ENCODE measurements around the gene ELFN1.

The ELFN1 gene

DNA sequence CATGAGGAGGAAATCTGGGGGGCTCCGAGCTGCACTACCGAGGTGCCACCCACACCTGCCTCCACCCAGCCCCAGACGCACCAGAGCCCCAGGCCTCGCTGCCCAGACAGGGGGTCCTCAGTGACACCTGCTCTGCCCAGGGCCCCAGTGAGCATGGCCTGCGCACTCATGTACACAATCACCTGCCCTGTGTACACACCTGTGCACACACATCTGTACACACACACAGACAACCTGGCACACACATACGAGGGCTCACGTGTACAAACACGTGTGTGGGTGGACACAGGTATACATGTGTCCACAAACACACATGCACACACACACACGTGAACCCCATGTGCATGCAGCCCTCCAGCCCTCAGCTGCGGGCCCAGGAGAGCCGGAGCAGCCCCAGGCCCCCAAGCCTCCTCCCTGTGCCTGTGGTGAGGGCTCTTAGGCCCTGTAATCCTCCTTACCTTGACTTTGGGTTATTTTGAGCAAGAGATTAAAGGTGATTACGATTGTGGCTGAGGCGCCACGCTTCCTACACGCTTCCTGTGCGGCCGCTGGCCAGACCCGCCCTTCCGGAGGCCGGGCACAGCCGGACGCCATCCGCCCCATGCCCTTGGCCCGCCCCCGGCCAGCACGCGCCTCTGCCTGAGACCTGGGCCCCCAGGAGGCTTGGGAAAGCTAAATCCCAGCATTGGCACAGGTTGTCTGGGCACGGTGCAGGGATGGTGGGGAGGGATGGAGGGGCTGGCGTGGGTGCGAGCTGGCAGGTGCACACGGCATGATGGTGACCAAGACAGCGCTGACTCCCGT, 71.9 kb downstream of the ELFN1 start:
- DNase-seq (ENCODE audit: low read depth, low spot score): no peak

DNA sequence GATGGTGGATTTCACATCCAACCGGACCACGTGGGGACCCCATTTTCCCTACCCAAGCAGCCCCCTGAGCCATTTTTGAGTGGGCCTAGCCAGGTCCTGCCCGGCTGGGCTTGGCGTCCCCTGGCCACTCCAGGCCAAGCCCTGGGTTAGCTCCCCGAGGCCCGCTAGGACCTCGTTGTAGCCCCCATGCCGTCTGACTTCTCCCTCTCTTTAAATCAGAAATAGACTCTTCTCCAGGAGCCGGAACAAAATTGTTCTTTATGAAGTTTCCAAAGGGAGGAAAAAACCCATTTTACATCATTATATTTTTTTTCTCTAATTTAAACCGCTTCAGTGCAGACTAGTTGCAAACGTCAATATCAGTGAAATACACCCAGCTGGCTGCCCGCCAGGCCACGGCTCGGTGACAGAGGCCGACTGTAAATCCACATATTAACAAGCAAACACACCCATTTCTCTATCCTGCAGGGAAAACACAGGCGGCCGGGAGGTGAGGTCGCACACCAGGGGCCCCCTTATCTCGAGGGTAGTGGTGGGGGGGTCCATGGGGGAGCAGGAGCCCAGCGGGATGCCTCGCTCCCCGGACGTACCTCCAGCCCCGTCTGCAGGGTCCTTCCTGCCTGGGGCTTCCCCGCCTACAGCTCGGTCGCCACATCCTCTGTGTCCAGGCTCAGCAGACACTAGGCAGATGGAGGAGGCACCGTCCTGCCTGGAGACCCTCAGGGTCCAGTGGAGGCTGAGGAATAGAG, 72.7 kb downstream of the ELFN1 start:
- DNase-seq (ENCODE audit: low read depth, low spot score): no peak

DNA sequence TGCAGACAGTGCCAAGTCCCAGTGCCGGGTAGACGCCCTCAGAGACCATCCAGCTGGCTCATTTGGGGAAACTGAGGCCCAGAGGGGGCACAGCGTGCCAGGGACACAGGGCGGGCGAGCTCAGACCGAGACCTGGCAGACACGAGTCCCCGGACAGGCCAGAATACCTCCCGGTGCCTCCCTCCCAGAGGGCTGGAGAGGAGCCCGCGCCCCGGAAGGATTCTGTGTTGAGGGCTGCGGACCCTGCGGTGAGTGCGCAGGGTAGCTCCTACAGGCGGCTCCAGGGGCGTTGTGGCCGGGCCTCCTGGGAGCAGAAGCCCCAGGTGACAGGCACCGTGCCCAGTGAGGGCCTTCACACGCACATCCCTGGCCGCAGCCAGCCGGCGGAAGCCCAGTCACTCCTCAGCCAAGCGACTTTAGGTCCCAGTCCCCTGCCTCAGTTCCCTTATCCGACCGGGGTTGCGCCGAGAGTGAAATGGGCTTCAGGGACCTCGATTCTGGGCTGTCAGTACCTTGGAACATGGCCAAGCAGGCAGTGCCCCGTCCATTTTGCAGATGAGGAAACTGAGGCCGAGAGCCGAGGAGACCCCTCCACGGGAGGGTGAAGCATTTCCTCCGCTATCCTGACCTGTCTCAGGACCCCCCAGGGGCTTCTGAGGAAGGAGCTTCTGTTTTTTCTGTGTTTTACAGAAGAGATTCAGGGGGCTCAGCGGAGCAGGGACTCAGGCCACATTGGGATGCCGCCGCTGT, 73.6 kb downstream of the ELFN1 start:
- no peak for DNase-seq (ENCODE audit: low read depth, low spot score)

DNA sequence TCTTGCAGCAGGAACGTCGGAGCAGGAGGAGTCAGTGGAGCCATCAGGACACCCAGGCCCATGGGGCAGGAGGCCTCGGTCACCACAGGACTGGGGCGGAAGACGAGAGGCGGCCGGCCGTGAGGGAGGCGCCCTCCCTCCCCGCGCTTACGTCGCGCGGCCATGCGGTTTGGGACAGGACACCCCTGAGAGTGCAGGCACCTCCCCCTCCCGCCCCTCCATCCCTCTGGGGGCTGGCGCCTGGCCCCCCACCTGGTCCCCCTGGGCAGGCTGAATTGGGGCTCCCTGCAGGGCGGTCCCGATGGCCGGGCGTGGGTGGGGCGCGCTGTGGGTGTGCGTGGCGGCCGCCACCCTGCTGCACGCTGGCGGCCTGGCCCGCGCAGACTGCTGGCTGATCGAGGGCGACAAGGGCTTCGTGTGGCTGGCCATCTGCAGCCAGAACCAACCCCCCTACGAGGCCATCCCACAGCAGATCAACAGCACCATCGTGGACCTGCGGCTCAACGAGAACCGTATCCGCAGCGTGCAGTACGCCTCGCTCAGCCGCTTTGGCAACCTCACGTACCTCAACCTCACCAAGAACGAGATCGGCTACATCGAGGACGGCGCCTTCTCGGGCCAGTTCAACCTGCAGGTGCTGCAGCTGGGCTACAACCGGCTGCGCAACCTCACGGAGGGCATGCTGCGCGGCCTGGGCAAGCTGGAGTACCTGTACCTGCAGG, 74.4 kb downstream of the ELFN1 start:
- DNase-seq (ENCODE audit: low read depth, low spot score): no peak

DNA sequence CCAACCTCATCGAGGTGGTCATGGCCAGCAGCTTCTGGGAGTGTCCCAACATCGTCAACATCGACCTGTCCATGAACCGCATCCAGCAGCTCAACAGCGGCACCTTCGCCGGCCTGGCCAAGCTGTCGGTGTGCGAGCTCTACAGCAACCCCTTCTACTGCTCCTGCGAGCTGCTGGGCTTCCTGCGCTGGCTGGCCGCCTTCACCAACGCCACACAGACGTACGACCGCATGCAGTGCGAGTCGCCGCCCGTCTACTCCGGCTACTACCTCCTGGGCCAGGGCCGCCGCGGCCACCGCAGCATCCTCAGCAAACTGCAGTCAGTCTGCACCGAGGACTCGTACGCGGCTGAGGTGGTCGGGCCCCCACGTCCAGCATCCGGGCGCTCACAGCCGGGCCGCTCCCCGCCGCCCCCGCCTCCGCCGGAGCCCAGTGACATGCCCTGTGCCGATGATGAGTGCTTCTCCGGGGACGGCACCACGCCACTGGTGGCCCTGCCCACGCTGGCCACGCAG, 75.0 kb downstream of the ELFN1 start:
- DNase-seq (ENCODE audit: low read depth, low spot score): no peak

DNA sequence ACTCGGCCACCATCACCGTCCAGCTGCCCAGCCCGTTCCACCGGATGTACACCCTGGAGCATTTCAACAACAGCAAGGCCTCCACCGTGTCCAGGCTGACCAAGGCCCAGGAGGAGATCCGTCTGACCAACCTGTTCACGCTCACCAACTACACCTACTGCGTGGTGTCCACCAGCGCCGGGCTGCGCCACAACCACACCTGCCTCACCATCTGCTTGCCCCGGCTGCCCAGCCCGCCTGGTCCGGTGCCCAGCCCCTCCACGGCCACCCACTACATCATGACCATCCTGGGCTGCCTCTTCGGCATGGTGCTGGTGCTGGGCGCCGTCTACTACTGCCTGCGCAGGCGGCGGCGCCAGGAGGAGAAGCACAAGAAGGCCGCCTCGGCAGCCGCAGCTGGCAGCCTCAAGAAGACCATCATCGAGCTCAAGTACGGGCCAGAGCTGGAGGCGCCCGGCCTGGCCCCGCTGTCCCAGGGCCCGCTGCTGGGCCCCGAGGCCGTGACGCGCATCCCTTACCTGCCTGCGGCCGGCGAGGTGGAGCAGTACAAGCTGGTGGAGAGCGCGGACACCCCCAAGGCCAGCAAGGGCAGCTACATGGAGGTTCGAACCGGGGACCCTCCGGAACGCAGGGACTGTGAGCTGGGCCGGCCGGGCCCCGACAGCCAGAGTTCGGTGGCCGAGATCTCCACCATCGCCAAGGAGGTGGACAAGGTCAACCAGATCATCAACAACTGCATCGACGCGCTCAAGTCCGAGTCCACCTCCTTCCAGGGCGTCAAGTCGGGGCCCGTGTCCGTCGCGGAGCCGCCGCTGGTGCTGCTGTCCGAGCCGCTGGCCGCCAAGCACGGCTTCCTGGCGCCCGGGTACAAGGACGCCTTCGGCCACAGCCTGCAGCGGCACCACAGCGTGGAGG, 75.8 kb downstream of the ELFN1 start:
- DNase-seq (ENCODE audit: low read depth, low spot score): no peak

DNA sequence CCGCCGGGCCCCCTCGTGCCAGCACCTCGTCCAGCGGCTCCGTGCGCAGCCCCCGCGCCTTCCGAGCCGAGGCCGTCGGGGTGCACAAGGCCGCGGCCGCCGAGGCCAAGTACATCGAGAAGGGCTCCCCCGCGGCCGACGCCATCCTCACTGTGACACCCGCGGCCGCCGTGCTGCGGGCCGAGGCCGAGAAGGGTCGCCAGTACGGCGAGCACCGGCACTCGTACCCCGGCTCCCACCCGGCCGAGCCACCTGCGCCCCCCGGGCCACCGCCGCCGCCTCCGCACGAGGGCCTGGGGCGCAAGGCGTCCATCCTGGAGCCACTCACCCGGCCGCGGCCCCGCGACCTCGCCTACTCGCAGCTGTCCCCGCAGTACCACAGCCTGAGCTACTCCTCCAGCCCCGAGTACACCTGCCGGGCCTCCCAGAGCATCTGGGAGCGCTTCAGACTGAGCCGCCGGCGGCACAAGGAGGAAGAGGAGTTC, 76.5 kb downstream of the ELFN1 start:
- no peak for DNase-seq (ENCODE audit: low read depth, low spot score)

DNA sequence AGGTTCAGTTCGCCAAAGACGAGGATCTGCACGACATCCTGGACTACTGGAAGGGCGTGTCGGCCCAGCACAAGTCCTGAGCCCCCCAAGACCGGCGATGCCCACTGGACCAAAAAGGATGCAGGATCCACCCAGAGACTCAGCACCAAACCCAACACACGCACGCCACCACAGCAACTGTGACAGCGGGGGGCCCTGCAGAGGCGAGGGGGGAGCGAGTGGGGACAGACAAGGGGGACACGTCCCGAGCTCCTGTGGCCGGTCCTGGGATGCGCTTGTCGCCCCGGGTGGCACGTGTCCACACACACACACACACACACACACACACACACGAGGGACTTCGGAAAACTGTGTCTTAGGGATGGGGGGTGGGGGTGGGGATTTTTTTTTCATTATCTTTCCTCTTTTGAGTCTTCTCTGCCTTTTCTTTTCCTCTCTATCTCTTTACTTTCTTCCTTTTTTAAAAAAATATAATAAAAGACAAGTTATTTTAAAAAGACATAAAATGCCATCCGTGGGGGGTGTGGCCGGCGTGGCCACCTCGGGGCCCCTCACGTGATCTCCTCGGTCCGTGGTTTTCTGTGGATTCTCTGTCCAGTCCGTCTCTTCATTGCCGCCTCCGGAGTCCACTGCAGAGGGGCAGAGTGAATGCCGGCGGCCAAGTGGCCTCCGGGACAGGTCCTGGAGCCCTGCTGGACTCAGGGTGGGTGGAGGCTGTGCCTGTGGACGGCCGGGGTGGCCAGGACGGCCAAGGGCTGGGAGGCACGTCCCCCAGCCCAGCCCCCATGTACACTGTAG, 77.1 kb downstream of the ELFN1 start:
- DNase-seq (ENCODE audit: low read depth, low spot score): no peak

DNA sequence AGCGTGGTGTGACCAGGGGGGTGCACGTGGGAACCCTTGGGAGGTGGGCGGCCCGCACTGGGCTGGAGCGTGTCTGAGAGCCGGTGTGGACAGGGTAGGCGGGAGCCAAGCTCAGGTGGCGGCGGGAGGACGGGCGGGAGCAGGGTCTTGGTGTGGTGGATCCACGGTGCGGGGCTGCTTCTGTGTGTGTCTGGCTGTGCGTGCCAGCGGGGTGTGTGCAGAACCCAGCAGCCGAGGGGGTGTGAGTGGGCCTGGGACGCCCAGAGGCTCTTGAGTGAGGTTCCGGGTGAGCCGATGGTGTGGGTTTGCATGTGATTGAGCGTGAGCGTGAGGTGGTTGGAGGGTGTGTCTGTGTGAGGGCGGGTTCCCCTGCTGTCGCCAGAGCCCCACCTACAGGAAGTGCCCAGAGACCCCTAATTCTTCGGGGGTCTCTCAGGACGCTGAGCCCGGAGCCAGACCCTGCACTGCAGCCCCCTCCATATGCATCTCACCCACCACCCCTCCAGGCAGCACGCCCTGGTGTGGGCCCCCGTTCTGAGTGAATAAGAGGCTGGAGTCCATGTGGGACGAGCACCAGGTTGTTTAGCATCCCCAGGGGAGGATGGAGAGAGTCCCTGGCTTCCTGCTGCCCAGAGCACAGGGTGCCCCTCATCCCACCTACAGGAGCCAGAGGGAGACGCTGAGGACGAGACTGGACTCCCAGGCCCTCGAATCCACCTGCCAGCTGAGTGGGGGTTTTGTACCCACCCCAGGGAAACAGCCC, 78.2 kb downstream of the ELFN1 start:
- no peak for DNase-seq (ENCODE audit: low read depth, low spot score)

DNA sequence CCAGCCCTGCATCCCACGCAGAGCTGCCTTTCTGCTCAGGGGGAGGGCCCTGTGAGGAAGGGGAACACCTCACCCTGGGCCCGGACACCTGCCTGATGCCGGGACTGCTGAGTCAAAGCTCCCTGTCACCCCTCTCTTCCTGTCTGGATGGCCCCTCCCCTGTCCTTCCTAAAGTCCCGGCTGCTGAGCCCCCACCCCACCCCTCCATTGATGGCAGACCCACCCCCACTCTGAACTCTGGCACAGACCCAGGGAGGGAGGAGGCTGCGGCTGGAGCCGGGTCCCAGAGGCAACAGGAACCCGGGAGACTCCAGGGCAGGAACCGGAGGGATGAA, 78.7 kb downstream of the ELFN1 start:
- DNase-seq (ENCODE audit: low read depth, low spot score): no peak

DNA sequence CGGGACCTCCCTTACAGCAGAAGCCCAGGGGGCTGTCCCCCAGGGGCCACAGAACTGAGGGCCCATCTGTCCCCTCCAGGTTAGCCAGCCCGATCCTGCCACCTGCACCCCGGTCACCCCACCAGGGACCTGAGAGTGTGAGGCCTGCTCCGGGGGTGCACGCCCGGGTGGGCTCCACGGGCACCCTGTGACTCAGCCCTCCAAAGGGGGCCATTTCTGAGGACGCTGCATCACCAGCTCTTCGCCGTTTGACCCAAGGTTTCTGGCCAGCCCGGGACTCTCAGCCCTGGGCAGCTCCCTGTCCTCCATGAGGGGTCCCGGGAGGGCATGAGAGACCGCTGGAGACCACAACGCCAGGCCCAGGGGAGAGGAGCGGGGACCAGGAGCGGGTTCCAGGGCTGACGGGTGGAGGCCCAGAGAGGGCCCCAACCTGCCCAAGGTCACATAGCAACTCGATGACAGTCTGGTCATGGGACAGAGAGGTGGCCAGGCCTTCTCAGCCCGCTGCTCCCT, 79.3 kb downstream of the ELFN1 start:
- no peak for DNase-seq (ENCODE audit: low read depth, low spot score)

DNA sequence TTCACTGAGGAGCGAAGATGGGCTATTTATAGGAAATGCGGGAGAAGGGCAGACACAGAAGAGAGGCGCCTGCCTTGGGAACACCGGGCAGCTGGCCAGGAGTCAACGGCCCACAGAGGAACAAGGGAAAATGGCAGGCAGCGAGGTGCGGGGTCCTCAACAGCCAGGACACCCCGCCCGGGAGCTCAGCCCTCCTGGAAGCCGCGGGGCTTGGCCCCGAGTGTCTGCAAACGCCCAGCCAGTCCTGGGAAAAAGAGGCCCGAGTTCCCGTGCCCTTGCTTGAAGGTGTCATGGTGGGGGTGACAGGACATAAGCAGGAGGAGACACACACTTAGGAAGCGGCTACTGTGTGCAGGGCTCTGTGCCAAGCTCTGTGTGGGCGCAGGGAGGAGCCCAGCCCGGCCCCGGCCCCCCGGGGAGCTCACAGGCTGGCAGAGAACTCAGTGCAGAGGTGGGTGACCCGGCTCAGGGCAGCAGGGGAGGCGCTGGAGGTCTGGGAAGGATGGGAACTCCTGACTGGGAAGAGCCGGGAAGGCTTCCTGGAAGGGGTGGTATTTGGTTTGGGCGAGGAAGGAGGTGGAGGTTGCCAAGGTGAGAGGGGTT, 79.9 kb downstream of the ELFN1 start:
- no peak for DNase-seq (ENCODE audit: low read depth, low spot score)

DNA sequence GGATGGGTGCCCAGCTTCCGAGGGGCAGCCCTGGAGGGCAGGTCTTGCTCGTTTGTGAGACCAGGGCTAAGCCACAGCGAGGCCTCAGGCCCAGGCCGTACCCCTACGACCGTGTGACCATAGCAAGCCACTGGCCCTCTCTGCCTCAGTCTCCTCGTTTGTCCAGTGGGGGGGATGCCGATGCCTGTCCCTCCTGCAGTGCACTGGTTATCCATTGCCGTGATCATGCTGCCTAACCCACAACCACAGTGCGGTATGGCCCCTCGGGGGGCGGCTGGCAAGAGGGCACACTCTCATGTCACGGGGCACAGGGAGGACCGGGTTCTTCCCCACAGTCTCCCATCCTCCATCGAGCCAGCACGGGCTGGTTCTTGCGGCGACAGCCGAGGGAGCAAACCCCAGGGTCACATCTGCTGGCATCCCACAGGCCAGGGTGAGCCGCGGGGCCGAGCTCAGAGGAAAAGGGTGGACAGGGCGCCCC, 80.5 kb downstream of the ELFN1 start:
- DNase-seq (ENCODE audit: low read depth, low spot score): no peak

DNA sequence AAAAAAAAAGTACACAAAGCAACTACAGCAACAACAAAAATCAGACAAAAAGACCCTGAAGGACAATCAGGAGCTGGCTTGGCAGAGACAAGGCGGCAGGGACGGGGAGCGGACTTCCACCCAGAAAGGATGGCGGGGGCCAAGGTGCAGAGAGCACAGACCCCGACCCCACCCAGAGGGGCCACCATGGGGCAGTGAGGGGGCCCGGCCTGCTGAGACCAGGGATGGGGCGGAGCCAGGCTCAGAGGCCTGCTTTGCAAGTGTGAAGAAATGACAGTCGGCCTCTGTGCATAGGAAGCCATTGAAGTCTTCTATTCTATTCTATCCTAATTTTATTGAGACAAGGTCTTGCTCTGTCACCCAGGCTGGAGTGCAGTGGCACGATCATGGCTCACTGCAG, 82.0 kb downstream of the ELFN1 start:
- DNase-seq (ENCODE audit: low read depth, low spot score): no peak

DNA sequence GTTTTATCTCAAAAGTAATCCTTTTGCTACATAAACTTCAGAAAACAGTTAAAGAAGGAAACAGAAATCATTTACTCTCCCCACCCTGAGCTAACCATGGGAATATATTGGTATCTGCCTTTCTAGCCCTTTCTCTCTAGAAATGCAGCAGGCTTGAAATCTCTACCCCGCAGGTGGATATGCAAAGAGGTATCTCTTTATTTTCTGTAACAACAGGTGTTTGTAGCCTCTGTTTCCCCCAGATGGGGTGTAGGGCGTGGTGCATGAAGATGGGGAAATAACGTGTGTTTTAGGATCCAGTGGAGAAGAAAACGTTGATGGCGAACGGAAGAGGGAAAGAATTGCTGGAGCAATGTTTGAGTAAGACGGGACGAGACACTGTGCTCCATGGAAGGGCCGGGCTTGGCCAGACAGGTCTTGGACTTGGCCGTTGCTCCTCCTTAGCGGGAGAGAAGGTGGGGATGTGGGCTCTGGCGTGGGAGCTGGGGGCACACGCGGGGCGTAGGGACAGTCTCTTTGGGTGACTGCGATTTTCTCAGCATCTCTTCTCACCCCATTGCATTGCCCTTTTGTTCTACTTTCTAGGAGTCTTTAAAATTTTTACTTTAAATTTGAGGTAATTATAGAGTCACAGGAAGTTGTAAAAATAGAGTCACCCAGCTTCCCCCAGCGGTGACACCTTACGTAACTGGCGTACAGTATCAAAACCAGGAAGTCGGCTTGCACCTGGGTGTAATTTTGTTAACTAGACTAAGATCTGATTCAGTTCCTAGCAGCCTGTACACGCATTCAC, 82.9 kb downstream of the ELFN1 start:
- DNase-seq (ENCODE audit: low read depth, low spot score): no peak

DNA sequence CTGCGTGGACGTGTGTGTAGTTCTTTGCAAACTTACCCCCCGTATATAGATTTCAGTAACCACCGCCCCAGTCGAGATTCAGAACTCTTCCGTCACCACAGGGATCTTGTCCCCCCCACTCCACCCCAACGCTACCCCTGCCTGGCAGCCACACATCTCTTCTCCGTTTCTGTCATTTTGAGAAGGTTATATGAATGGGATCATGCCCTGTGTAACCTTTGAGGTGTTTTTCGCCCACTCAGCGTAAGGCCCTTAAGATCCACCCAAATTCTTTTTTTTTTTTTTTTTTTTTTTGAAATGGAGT, 83.4 kb downstream of the ELFN1 start:
- DNase-seq (ENCODE audit: low read depth, low spot score): no peak

DNA sequence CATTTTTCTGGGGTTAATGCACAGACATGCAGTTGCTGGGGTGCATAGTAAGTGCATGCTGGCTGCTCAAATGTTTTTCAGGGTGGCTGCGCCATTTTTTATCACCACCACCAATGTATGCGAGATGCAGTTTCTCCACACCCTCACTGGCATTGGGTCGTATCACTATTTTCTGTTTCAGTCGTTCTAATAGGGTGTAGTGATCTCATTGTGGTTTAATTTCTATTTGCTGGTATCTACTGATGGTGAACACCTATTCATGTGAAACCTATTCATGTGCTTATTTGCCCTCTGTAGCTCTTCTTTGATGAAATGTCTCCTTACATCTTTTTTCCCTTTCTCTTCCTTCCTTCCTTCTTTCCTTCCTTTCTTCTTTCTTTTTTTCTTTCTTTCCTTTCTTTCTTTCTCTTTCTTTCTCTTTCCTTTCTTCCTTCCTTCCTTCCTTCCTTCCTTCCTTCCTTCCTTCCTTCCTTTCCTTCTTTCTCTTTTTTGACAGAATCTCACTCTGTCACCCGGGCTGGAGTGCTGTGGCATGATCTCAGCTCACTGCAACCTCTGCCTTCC, 84.3 kb downstream of the ELFN1 start:
- DNase-seq (ENCODE audit: low read depth, low spot score): no peak
